ENCODE data around the gene OXSR1.
"Not testable (repeated sequence)": the region's sequence is repeated elsewhere in the genome, so short reads cannot be mapped to it uniquely, and the experiment has no call there.

The OXSR1 gene

DNA sequence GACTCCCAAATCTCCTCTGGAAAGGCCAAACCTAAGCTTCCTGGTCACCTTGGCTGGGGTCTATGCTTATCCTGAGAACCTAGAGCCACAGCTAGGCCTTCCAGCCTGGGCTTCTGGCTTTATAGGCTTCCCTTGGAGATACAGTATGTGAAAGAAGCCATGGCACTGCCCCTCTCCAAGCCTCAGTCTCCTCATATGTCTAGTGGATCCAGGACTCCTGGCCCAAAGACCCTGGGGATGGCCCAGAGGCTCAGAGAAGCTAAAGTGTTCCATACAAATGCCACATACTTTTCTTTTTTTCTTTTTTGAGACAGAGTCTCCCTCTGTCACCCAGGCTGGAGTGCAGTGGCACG is 37.1 kb upstream of the OXSR1 start:
- no peak for DNase-seq

- no peak for DNase-seq
Observed at GRCh38 chr3:38129058-38129457, 36.3 kb upstream of the OXSR1 start.

DNA sequence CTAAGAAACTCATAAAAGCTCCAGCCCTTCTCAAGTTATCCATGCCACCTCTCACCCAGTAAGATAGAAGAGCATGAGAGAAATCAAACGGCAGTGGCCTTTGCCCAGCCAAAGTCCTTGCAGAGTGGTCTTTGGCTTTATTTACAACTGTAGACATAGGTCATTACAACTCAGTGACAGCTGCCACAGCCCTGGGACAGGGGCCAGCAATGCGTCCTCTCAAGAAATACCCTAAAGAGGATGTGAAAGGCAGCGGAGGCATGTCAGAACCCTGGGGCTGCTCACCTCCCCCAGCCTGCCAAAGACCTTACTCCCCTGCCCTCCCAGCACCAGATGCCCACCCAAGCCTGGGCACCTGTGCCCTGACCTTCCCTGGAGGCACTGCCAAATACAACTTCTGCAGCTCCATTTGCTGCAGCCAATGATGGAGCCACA is 34.7 kb upstream of the OXSR1 start:
- no peak for DNase-seq

DNA sequence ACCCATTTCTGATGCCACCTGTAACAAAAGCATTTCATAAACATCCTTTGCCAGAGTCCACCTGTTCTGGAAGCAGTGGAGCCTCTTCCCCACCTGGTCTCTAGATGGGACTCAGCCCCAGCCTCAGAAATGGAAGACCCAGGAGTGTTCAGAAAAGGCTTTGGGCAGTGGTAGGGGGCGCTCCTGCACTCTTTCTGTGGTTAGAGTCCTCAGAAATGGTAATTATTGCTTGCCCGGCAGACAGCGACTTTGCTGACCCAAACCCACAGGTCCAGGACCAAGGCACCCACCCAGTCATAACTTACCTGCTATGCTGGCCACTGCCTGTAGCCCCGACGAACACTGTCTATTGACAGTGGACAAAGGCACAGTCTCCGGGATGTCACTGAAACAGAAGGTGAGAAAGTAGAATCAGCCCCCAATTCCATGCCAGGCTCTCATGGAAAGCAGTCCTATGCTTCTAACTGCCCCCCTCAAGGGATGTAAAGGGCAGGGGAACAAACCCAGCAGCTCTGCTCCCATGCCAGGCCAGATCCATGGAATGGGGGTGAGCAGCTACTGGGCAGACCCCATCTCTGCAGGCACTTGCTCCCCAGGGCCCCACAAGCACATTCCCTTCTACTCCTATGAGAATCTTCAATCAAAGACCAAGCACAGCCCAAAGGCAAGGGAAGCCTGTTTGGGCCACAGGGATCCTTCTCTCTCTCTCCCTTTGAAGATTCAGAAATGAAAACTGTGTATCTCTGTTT is 33.5 kb upstream of the OXSR1 start:
- peak; percentile 54 to 60 for DNase-seq

DNA sequence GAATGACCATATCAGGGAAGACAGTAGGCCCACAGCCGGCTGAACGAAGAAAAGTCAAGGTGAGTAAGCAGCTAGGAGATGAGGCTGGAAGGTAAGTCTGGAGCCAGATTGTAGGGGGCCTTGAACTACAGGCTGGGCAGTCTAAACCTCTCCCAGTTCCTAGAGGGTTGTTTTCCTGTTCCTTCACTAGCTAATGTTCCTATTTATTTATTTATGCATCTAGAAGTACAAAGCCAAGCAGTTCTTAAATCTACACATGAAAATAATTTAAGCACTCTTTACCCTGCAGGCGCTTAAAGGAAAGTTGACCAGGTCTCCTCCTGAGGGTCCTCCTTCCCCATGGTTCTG is 32.2 kb upstream of the OXSR1 start:
- no peak for DNase-seq

DNA sequence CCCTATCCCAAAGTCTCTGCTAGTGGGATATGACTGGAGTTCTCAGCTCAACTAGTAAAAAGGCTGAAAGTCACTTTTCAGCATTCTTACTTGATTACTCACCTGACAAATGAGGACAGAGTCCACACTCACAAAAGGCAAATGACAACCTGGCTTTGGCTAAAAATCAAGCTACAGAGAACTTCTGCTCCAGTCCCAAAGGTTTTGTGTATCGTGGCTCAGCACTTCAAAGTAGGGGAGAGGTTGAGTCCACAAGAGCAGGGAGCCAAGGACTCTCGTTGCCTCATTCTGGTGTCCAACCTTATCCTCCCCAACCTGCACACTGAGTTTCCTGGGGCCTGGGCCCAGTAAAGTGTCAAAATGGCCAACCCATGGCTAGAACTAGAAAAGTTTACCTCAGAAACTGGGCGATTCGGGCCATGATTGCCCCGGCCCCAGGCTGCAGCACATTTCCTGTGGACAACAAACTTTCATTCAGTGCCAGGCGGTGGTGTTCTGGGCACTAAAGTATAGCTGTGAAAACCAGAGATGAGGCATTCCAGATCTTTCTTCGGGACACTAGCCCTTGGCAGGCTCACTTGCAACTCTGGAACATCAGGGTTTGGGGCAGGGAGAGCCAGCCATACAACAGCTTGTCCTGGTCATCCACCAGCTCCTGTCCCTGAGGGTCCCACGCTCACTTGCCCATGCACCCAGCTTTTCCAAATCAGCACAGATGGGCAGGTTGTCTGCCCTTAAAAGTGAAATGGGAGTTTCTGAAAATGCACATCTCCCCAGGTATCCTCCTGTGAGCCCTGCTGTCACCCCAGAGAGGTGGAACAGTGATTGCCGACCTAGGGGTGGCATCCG is 31.6 kb upstream of the OXSR1 start:
- DNase-seq, result no peak

- not testable (repeated sequence) for DNase-seq
Observed at GRCh38 chr3:38134517-38135143, 30.7 kb upstream of the OXSR1 start.

GRCh38 chr3:38135621-38136277 is 29.6 kb upstream of the OXSR1 start:
- DNase-seq, result peak; percentile 63 to 65

- DNase-seq, result no peak
Observed at GRCh38 chr3:38136393-38136776, 29.0 kb upstream of the OXSR1 start.

DNA sequence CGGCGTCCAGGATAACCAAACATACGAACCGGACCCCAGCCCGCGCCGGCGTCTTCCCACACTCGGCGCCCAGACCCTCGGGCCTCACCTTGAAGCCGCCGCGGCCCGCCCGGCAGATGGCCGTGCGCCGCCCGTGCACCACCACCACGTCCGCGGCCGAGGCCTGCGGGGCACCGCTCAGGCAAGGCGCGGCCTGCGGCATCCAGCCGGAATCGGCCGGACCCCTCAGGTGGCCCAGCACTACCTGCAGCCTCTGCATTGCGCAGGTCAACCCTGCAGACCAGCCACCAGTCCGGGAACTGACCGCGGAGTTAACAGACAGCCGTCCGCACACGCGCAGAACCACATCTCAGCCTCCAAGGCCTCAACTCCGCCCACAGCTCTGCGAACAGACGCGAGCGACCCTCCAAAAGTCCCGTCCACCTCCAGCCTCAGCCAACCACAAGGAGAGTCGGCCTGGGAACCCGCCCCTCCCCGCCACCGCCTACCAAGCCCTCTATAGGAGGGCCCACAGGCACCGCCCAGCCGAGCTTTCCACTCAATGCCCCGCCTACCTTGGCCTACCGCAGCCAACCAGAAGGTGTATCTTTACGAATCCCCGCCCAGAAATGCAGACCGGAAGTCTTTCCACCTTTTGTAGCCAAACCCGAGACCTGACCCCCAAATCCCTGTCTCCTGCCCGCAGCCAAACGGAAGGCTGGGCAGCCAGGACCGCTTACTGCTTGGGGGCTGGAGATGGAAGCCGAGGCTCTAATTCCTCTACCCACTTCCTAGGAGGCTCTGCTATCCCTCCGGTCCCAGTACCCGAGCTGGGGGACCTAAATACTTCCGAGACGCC is 28.3 kb upstream of the OXSR1 start, which contains the start of gene ACAA1:
Gene ACAA1, minus strand, starts transcription at position 351 of the 838 bp plus-strand sequence. Its CDS starts 92 bp downstream, at position 259.
- DNase-seq, result peak; percentile 99

- DNase-seq, result no peak
Observed at GRCh38 chr3:38137615-38138348, 27.6 kb upstream of the OXSR1 start.

DNA sequence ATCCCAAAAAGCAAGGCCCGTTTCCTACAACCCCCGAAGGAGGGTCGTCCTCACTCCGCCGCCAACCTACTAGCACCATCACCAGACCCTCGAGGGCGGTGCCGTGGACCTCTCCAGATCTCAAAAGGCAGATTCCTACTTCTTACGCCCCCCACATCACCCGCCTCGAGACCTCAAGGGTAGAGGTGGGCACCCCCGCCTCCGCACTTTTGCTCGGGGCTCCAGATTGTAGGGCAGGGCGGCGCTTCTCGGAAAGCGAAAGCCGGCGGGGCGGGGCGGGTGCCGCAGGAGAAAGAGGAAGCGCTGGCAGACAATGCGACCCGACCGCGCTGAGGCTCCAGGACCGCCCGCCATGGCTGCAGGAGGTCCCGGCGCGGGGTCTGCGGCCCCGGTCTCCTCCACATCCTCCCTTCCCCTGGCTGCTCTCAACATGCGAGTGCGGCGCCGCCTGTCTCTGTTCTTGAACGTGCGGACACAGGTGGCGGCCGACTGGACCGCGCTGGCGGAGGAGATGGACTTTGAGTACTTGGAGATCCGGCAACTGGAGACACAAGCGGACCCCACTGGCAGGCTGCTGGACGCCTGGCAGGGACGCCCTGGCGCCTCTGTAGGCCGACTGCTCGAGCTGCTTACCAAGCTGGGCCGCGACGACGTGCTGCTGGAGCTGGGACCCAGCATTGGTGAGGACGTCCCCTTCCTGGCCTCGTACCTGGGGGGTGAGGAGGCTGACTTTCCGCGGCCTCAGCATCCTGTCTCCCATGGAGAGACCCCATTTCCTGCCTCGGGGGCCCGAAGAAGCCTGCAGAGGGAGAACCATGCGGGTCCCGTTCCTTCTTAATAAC is 26.8 kb upstream of the OXSR1 start, which contains the start of gene MYD88:
Gene MYD88, plus strand, starts transcription at position 313 of the 842 bp plus-strand sequence. Its CDS starts 40 bp downstream, at position 353.
- DNase-seq, result peak; percentile 78 to 85

DNA sequence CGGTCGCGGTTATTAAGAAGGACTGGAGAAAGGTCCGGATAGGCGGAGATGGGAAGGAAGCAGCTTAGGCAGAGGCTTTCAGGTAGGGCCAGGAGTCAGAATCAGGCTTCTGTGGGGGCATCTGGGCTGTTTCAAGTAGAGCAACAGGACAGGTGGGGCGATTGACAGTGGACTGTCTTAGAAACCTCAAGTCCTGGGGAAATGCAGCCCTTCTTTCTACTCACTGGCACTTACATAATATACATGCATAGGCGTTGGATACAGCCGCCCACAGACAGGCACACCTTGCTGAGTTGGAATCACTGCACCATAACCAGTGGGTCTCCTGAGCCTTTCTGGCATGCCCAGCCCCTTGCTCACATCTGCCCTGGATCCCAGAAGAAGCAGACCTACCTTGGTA is 26.1 kb upstream of the OXSR1 start:
- DNase-seq, result peak in 1 of 2 experiments; percentile 20

DNA sequence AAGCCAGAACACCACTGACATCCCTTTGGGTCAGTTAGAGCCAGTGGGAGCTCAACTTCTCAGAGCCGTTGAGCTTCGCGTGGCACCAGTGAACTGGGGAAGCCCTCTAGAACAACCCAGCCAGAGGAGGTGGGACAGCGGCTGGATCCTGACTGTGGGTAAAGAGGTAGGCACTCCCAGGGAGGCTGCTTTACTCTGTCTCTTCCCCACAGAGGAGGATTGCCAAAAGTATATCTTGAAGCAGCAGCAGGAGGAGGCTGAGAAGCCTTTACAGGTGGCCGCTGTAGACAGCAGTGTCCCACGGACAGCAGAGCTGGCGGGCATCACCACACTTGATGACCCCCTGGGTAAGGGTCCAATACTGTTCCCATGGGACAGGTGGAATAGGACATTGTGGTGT is 25.7 kb upstream of the OXSR1 start:
- DNase-seq, result no peak

DNA sequence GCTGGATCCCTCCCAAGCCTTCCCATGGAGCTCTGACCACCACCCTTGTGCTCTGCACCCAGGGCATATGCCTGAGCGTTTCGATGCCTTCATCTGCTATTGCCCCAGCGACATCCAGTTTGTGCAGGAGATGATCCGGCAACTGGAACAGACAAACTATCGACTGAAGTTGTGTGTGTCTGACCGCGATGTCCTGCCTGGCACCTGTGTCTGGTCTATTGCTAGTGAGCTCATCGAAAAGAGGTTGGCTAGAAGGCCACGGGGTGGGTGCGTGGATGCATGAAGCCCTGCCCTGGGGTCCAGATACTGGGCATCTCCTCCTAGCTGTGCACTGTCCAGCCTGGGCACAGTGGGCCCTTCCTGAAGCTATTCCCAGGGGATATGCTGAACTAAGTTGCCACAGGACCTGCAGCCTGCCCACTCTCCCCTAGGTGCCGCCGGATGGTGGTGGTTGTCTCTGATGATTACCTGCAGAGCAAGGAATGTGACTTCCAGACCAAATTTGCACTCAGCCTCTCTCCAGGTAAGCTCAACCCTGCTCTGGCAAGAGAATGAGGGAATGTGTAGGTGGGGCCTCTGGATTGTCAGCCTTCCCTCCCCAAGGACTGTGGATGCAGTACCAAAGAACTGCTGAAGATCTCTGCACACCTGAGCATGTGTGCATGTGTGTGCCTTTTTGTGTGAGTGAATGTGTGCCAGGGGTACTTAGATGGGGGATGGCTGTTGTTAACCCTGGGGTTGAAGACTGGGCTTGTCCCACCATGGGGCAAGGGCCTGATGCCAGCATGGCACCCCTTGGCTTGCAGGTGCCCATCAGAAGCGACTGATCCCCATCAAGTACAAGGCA is 24.8 kb upstream of the OXSR1 start:
- DNase-seq, result no peak

- no peak for DNase-seq
Observed at GRCh38 chr3:38141173-38141951, 24.0 kb upstream of the OXSR1 start.

DNA sequence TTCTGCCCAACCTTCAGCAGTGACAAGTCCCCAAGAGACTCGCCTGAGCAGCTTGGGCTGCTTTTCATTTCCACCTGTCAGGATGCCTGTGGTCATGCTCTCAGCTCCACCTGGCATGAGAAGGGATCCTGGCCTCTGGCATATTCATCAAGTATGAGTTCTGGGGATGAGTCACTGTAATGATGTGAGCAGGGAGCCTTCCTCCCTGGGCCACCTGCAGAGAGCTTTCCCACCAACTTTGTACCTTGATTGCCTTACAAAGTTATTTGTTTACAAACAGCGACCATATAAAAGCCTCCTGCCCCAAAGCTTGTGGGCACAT is 23.4 kb upstream of the OXSR1 start:
- no peak for DNase-seq

DNA sequence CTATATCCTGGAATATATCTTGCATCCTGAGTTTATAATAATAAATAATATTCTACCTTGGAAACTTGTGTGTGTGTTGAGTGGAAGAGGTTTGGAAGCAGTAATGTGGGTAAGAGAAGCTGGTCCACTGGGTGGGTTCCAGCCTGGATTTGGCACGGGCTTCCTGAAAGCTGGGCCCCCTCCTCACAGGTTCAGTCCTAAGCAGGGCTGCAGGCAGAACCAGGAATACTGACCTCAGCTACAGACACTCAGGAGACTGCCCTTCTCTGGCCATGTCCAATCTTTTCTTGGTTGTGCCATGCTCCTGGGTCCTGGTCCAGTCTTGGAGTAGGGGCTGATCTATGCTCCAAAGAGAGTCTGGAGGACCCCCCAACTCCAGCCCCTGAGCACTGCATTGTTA is 22.4 kb upstream of the OXSR1 start:
- no peak for DNase-seq

- DNase-seq, result no peak
Observed at GRCh38 chr3:38143511-38143910, 21.8 kb upstream of the OXSR1 start.

Data from Kasumi-1 (cell line).